ENCODE measurements around the gene MGLL.

- TF ChIP-seq, protein P1, sequence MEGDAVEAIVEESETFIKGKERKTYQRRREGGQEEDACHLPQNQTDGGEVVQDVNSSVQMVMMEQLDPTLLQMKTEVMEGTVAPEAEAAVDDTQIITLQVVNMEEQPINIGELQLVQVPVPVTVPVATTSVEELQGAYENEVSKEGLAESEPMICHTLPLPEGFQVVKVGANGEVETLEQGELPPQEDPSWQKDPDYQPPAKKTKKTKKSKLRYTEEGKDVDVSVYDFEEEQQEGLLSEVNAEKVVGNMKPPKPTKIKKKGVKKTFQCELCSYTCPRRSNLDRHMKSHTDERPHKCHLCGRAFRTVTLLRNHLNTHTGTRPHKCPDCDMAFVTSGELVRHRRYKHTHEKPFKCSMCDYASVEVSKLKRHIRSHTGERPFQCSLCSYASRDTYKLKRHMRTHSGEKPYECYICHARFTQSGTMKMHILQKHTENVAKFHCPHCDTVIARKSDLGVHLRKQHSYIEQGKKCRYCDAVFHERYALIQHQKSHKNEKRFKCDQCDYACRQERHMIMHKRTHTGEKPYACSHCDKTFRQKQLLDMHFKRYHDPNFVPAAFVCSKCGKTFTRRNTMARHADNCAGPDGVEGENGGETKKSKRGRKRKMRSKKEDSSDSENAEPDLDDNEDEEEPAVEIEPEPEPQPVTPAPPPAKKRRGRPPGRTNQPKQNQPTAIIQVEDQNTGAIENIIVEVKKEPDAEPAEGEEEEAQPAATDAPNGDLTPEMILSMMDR (IDR thresholded peaks at IDR 0.05), result no peak
- no peak for TF ChIP-seq POLR2A (IDR thresholded peaks at IDR 0.05)
Measured at GRCh38 chr3:127714866-127715265, 107.4 kb downstream of the MGLL start.

All from ovary (tissue), 3 donors.